HCT116 (cell line): ENCODE results near the gene ANO8.

Experiments used
- CTCF ChIP-seq, 3 experiments: fragments of 200-600 bp in 1 of 3; sonication (generic) in 1 of 3; IDR thresholded peaks in 2 of 3; conservative IDR thresholded peaks in 1 of 3; 2 replicates each; pipeline ENCODE4 v1.5.1; 2012 to 2017; ENCODE audit warnings: low read depth in 2 of 3, low read length in 2 of 3, antibody characterized with exemption in 1 of 3, borderline replicate concordance in 1 of 3, control low read depth in 1 of 3, mild to moderate bottlenecking in 1 of 3, mixed read lengths in 1 of 3, mixed run types in 1 of 3, moderate library complexity in 1 of 3; ENCODE audit not compliant: insufficient read depth in 1 of 3
- EZH2 ChIP-seq: fragments of 200-600 bp; sonication (generic); IDR thresholded peaks from 2 replicates; pipeline ENCODE4 v1.6.1; 2017; ENCODE audit warnings: antibody characterized with exemption, mixed run types
- JUND ChIP-seq: IDR thresholded peaks from 2 replicates; pipeline ENCODE4 v1.6.1; 2012
- TCF7L2 ChIP-seq: IDR thresholded peaks from 2 replicates; pipeline ENCODE4 v1.7.0; 2011; ENCODE audit warnings: borderline replicate concordance, inconsistent platforms; ENCODE audit not compliant: insufficient read depth, insufficient read length; ENCODE audit errors: extremely low read depth

DNA sequence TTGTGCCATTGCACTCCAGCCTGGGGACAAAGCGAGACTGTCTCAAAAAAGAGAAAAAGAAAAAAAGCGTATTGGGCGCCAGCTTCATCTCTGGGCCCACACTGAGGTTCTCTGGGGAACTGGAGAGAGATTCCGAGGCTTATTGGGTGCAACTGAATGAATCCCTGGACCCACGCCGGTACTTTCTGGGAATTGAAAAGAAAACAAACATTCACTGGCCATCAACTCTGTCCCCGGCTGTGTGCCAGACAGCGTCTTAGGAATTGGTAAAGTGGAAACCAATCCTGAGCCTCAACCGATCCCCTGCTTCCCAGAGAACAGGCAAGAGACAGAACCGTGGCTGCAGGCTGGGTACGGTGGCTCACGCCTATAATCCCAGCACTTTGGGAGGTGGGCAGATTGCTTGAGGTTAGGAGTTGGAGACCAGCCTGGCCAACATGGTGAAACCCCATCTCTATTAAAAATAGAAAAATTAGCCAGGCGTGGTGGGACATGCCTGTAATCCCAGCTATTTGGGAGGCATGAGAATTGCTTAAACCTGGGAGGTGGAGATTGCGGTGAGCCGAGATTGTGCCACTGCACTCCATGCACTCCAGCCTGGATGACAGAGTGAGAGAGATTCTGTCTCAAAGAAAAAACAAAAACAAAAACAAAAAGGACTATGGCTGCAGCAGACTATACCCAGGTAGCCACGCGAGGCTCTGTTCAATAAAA lies 8.6 kb downstream of the ANO8 start:
- TF ChIP-seq JUND: no peak
- no peak for TF ChIP-seq CTCF (IDR thresholded peaks at IDR 0.05 in 2 of 3, conservative IDR thresholded peaks at IDR 0.05 in 1 of 3; ENCODE audit: borderline replicate concordance in 1 of 3, insufficient read depth in 1 of 3, low read depth in 2 of 3, low read length in 2 of 3)
- no peak for TF ChIP-seq EZH2
- no peak for TF ChIP-seq TCF7L2
